ENCODE data around the gene DGKG.

DNA sequence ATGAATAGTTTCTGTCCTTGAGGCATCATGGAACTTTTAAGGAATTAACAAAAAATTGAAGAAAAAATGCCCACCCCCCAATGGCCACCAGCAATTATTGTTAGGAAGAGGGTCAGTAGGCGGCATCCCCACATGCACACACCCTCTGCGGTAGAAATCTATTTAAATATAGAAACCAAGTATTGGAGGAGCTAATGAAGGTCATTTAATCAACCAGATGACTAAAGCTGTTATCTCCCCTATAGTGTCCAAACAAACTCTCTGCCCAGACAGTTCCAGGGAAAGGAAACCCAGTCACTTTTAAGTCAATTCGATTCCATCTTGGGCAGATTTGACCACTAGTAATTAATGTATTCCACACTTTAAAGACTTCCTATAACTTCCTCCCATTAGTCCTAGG lies 47.1 kb downstream of the DGKG start:
- TF ChIP-seq, protein P1, sequence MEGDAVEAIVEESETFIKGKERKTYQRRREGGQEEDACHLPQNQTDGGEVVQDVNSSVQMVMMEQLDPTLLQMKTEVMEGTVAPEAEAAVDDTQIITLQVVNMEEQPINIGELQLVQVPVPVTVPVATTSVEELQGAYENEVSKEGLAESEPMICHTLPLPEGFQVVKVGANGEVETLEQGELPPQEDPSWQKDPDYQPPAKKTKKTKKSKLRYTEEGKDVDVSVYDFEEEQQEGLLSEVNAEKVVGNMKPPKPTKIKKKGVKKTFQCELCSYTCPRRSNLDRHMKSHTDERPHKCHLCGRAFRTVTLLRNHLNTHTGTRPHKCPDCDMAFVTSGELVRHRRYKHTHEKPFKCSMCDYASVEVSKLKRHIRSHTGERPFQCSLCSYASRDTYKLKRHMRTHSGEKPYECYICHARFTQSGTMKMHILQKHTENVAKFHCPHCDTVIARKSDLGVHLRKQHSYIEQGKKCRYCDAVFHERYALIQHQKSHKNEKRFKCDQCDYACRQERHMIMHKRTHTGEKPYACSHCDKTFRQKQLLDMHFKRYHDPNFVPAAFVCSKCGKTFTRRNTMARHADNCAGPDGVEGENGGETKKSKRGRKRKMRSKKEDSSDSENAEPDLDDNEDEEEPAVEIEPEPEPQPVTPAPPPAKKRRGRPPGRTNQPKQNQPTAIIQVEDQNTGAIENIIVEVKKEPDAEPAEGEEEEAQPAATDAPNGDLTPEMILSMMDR (IDR thresholded peaks at IDR 0.05): no peak
- TF ChIP-seq POLR2AphosphoS5 (IDR thresholded peaks at IDR 0.05) (no peak), POLR2A (IDR thresholded peaks at IDR 0.05) (no peak)

Data from suprapubic skin (tissue), 4 donors.